Neutrophil (primary cell): ENCODE data around the gene KLHL21.

ENCODE experiments used
- H3K27ac ChIP-seq: fragments of 200-600 bp; sonication (generic); 2 replicates; pipeline ENCODE4 v1.5.1; 2016; ENCODE audit warnings: mild to moderate bottlenecking, moderate library complexity
- H3K27me3 ChIP-seq: fragments of 200-600 bp; sonication (generic); 2 replicates; pipeline ENCODE4 v1.6.0; 2016; ENCODE audit warnings: mild to moderate bottlenecking
- H3K36me3 ChIP-seq: fragments of 200-600 bp; sonication (generic); 2 replicates; pipeline ENCODE4 v1.5.1; 2017
- H3K4me1 ChIP-seq, 2 experiments: fragments of 200-600 bp in 1 of 2; sonication (generic) in 1 of 2; 1 replicate in 1 of 2; 2 replicates in 1 of 2; pipeline versions ENCODE4 v1.5.1 to v1.6.1; 2013 to 2016; ENCODE audit warnings: low read depth in 1 of 2, low read length in 1 of 2, mild to moderate bottlenecking in 1 of 2, moderate library complexity in 1 of 2; ENCODE audit not compliant: control insufficient read depth in 1 of 2, insufficient read depth in 1 of 2
- H3K4me3 ChIP-seq, 2 experiments: fragments of 200-600 bp in 1 of 2; sonication (generic) in 1 of 2; 1 replicate in 1 of 2; 2 replicates in 1 of 2; pipeline ENCODE4 v1.5.1; 2013 to 2016; ENCODE audit warnings: low read depth in 1 of 2, low read length in 1 of 2, mild to moderate bottlenecking in 1 of 2, moderate library complexity in 1 of 2
- H3K9me3 ChIP-seq: fragments of 200-600 bp; sonication (generic); 2 replicates; pipeline ENCODE4 v1.5.1; 2016
- CTCF ChIP-seq: fragments of 200-600 bp; sonication (generic); IDR thresholded peaks from 2 replicates; pipeline ENCODE4 v1.5.1; 2016; ENCODE audit warnings: antibody characterized with exemption

KLHL21 gene

GRCh38 chr1:6585841-6586240 lies 16.8 kb downstream of the KLHL21 start:
- TF ChIP-seq CTCF: no peak
- Histone ChIP-seq H3K36me3 (peaks cover 69% of the 10 kb centered on the region), H3K4me1 (peaks cover 32 to 38% of the 10 kb centered on the region in 2 experiments), H3K27ac (peak overlapping the region; percentile 44), H3K27me3 (no peaks in the 10 kb centered on the region), H3K9me3 (no peaks in the 10 kb centered on the region), H3K4me3 (no peak overlapping the region)

GRCh38 chr1:6585081-6585722 lies 17.5 kb downstream of the KLHL21 start:
- Histone ChIP-seq H3K27ac (peak overlapping the region; percentile 44), H3K4me3 (no peak overlapping the region)

GRCh38 chr1:6584126-6585080 lies 18.3 kb downstream of the KLHL21 start:
- no peak for TF ChIP-seq CTCF
- Histone ChIP-seq H3K4me3 (no peak overlapping the region), H3K36me3 (peaks cover 54% of the 10 kb centered on the region), H3K9me3 (no peaks in the 10 kb centered on the region), H3K4me1 (peaks cover 36 to 42% of the 10 kb centered on the region in 2 experiments), H3K27ac (peak overlapping the region; percentile 44), H3K27me3 (no peaks in the 10 kb centered on the region)

More at GRCh38 chr1:6585081-6585722, 17.5 kb downstream of the KLHL21 start:
- no peaks in the 10 kb centered on the region for H3K27me3 ChIP-seq
- H3K4me1 ChIP-seq: peaks cover 35 to 41% of the 10 kb centered on the region in 2 experiments
- H3K9me3 ChIP-seq: no peaks in the 10 kb centered on the region
- H3K36me3 ChIP-seq: peaks cover 62% of the 10 kb centered on the region
- no peak for TF ChIP-seq CTCF

- H3K4me3 ChIP-seq: peak overlapping the region; percentile 83 to 88
- H3K27ac ChIP-seq: peak overlapping the region; percentile 93
- peaks cover 34% of the 10 kb centered on the region for H3K36me3 ChIP-seq
- no peaks in the 10 kb centered on the region for H3K9me3 ChIP-seq
- no peaks in the 10 kb centered on the region for H3K27me3 ChIP-seq
- TF ChIP-seq CTCF: no peak
- peaks cover 38 to 42% of the 10 kb centered on the region in 2 experiments for H3K4me1 ChIP-seq
Observed at GRCh38 chr1:6582370-6582769, 20.3 kb downstream of the KLHL21 start.

GRCh38 chr1:6581561-6582305 lies 20.9 kb downstream of the KLHL21 start:
- no peak for TF ChIP-seq CTCF
- H3K4me1 ChIP-seq: peaks cover 38 to 42% of the 10 kb centered on the region in 2 experiments
- no peaks in the 10 kb centered on the region for H3K27me3 ChIP-seq
- no peaks in the 10 kb centered on the region for H3K9me3 ChIP-seq
- peaks cover 27% of the 10 kb centered on the region for H3K36me3 ChIP-seq
- peak overlapping the region; percentile 93 for H3K27ac ChIP-seq
- H3K4me3 ChIP-seq: peak overlapping the region; percentile 83 to 88
